ENCODE measurements around the gene CRTAC1. TPM values are rescaled to one million over a fixed set of nuclear protein-coding genes. Genes with fewer than 3 reads are reported as not detected.

The CRTAC1 gene
- total RNA-seq, 1 donor from 2014 or later: 0.37 TPM

DNA sequence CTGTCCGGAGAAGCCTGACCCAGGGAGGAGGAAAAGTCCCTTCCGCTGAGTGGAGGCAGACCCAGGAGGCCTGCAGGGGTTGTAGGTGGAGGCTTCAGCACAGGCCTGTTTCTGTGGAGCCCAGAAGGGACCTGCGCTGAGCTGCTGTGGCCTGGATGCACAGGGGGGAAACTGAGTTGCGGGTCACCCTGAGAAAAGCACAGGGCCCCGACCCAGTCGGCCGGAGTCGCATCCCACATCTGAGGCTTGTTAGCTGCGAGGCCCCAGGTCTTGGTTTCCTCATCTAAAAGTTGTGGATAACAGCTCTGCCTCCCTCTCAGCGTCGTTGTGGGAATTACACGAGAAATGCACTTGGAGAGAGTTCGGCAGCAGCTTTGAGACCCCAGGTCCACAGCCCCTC is 104.4 kb downstream of the CRTAC1 start:
- Mint-ChIP-seq H3K27ac (ENCODE audit: unreplicated experiment) (no peak overlapping the region), H3K4me3 (ENCODE audit: unreplicated experiment) (no peak overlapping the region), H3K27me3 (ENCODE audit: low read depth) (peaks cover 64% of the 10 kb centered on the region), H3K36me3 (ENCODE audit: low read depth) (no peaks in the 10 kb centered on the region), H3K9me3 (ENCODE audit: low read depth) (no peaks in the 10 kb centered on the region), H3K4me1 (ENCODE audit: low read depth) (no peaks in the 10 kb centered on the region)
- peak; percentile 60 for DNase-seq (ENCODE audit: low spot score)
- TF ChIP-seq, protein P1, sequence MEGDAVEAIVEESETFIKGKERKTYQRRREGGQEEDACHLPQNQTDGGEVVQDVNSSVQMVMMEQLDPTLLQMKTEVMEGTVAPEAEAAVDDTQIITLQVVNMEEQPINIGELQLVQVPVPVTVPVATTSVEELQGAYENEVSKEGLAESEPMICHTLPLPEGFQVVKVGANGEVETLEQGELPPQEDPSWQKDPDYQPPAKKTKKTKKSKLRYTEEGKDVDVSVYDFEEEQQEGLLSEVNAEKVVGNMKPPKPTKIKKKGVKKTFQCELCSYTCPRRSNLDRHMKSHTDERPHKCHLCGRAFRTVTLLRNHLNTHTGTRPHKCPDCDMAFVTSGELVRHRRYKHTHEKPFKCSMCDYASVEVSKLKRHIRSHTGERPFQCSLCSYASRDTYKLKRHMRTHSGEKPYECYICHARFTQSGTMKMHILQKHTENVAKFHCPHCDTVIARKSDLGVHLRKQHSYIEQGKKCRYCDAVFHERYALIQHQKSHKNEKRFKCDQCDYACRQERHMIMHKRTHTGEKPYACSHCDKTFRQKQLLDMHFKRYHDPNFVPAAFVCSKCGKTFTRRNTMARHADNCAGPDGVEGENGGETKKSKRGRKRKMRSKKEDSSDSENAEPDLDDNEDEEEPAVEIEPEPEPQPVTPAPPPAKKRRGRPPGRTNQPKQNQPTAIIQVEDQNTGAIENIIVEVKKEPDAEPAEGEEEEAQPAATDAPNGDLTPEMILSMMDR (IDR thresholded peaks at IDR 0.05): no peak

DNA sequence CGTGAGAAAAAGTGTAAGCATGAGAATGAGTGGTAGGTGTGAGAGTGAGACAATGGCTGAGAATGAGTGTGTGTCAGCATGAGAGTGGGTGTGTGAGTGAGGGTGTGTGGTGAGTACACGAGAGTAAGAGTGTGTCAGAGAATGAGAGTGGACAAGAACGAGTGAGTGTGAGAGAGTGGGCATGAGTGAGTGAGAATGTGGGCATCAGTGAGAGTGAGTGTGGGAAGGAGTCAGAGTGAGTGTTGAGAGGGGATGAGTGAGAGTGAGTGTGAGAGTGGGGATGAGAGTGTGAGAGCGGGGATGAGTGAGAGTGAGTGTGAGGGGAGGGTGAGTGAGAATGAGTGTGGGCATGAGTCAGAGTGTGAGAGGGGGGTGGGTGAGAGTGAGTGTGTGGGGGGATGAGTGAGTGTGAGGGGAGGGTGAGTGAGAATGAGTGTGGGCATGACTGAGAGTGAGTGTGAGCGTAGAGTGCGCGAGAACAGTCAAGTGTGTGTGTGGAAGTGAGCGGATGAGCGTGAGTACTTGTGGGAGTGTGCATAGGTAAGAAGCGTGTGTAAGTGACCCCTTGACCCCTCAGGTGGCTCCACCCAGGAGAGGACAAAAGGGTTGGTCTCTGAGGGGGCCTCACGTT is 105.0 kb downstream of the CRTAC1 start:
- H3K36me3 Mint-ChIP-seq (ENCODE audit: low read depth): no peaks in the 10 kb centered on the region
- DNase-seq (ENCODE audit: low spot score): no peak
- H3K27me3 Mint-ChIP-seq (ENCODE audit: low read depth): peaks cover 65% of the 10 kb centered on the region
- TF ChIP-seq, protein P1 (IDR thresholded peaks at IDR 0.05): no peak
- H3K4me1 Mint-ChIP-seq (ENCODE audit: low read depth): no peaks in the 10 kb centered on the region
- no peak overlapping the region for H3K4me3 Mint-ChIP-seq (ENCODE audit: unreplicated experiment)
- H3K27ac Mint-ChIP-seq (ENCODE audit: unreplicated experiment): no peak overlapping the region
- no peaks in the 10 kb centered on the region for H3K9me3 Mint-ChIP-seq (ENCODE audit: low read depth)

DNA sequence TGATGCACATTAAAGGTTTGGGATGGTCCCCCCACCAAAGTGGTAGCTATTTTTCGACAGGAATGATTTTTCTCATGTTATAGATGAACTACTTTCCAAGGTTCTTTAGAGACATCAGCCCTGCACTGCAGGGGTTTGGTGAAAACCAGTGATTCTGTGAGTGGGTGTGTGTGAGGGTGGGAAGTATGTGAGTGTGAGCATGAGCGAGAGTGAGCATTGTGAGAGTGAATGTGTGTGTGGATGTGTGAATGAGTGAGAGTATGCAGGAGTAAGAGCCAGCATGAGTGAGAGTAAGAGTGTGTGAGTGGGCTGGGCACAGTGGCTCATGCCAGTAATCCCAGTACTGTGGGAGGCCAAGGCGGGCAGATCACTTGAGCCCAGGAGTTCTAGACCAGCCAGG is 105.7 kb downstream of the CRTAC1 start:
- no peak for DNase-seq (ENCODE audit: low spot score)
- TF ChIP-seq, protein P1 (IDR thresholded peaks at IDR 0.05): no peak
- Mint-ChIP-seq H3K27me3 (ENCODE audit: low read depth) (peaks cover 66% of the 10 kb centered on the region), H3K36me3 (ENCODE audit: low read depth) (no peaks in the 10 kb centered on the region), H3K27ac (ENCODE audit: unreplicated experiment) (no peak overlapping the region), H3K4me3 (ENCODE audit: unreplicated experiment) (no peak overlapping the region), H3K9me3 (ENCODE audit: low read depth) (no peaks in the 10 kb centered on the region), H3K4me1 (ENCODE audit: low read depth) (no peaks in the 10 kb centered on the region)

DNA sequence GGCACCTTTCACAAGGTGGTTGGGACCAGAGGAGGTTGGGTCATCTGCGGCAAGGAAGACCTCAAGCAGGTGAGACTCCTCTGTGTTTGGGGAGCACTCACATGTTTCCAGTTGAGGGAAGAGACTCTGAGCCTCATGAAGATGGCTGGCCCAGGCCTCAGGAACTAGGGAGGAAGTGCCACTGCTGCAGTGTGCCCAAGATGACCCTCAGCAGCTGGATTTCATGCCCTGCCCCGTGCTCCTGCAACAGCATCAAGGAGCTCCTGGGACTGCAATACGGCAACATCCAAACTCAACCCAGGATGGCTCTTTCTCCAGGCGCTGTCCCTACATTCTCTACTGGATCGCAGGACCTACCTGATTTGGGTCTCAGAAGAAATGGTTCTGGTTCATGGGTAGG is 106.9 kb downstream of the CRTAC1 start:
- Mint-ChIP-seq H3K27me3 (ENCODE audit: low read depth) (peaks cover 62% of the 10 kb centered on the region), H3K36me3 (ENCODE audit: low read depth) (no peaks in the 10 kb centered on the region), H3K4me3 (ENCODE audit: unreplicated experiment) (no peak overlapping the region), H3K4me1 (ENCODE audit: low read depth) (no peaks in the 10 kb centered on the region), H3K27ac (ENCODE audit: unreplicated experiment) (no peak overlapping the region), H3K9me3 (ENCODE audit: low read depth) (no peaks in the 10 kb centered on the region)
- DNase-seq (ENCODE audit: low spot score): peak; percentile 40
- TF ChIP-seq, protein P1 (IDR thresholded peaks at IDR 0.05): no peak

DNA sequence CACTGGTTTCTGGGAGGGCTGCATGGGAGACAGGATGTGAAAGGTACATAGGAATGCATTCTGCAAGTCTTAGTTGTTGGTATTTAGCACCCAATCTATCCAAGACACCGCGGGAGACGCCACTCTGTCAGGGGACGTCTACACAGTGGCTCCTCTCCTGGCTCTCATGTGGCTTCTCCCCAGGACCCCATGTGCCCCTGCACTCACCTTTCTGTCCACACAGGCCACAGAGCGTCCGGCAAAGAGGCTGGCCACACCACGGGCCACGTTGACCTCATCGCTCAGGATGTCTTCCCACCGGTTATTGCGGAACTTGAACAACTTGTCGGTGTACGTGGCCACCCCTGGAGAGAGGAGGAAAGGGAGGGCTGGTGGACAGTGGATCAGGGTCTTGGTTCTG is 107.4 kb downstream of the CRTAC1 start:
- Mint-ChIP-seq H3K9me3 (ENCODE audit: low read depth) (no peaks in the 10 kb centered on the region), H3K4me1 (ENCODE audit: low read depth) (no peaks in the 10 kb centered on the region), H3K36me3 (ENCODE audit: low read depth) (no peaks in the 10 kb centered on the region), H3K4me3 (ENCODE audit: unreplicated experiment) (no peak overlapping the region), H3K27ac (ENCODE audit: unreplicated experiment) (no peak overlapping the region), H3K27me3 (ENCODE audit: low read depth) (peaks cover 64% of the 10 kb centered on the region)
- TF ChIP-seq, protein P1 (IDR thresholded peaks at IDR 0.05): no peak
- peak; percentile 58 for DNase-seq (ENCODE audit: low spot score)
